Activated T-helper 1 cell treated with anti-CD3 and anti-CD28 coated beads, Interleukin-12 subunit alpha, Interleukin-12 subunit beta, Interleukin-2, Interleukin-4 antibody, amounts not matched to agents 30 ng/mL and 10 ng/mL and 1 ng/mL, durations not matched to agents 14 hours and 24 hours and 36 hours (primary cell): ENCODE measurements around the gene PRKCA. TPM values are rescaled to one million over a fixed set of nuclear protein-coding genes. Genes with fewer than 3 reads are reported as not detected.
"Not testable (repeated sequence)": the region's sequence is repeated elsewhere in the genome, so short reads cannot be mapped to it uniquely, and the experiment has no call there.

Experiments used
- DNase-seq: peaks from one replicate; pipeline ENCODE4 v3.0.0; 2021; ENCODE audit warnings: low spot score
- H3K27ac Mint-ChIP-seq: one replicate; pipeline ENCODE4 v1.8.0; 2021; ENCODE audit warnings: mild to moderate bottlenecking, mixed read lengths
- H3K27me3 Mint-ChIP-seq: one replicate; pipeline ENCODE4 v1.8.0; 2022; ENCODE audit warnings: mild to moderate bottlenecking, moderate library complexity, mixed read lengths; ENCODE audit not compliant: insufficient read depth
- H3K36me3 Mint-ChIP-seq: one replicate; pipeline ENCODE4 v1.8.0; 2021; ENCODE audit warnings: low read depth, mixed read lengths
- H3K4me1 Mint-ChIP-seq: one replicate; pipeline ENCODE4 v1.8.0; 2021; ENCODE audit warnings: low read depth, mixed read lengths
- H3K4me3 Mint-ChIP-seq: one replicate; pipeline ENCODE4 v1.8.0; 2021; ENCODE audit warnings: mild to moderate bottlenecking, moderate library complexity, mixed read lengths
- H3K9me3 Mint-ChIP-seq: one replicate; pipeline ENCODE4 v1.8.0; 2021; ENCODE audit warnings: mixed read lengths
- intact Hi-C: fragments of 100-400 bp; cut with micrococcal nuclease; formaldehyde crosslinking; loops from one replicate; pipeline ENCODE4 v1.15.1; 2024
- total RNA-seq: library from RNA; stranded (reverse); gene quantifications from 2 replicates; pipeline ENCODE4 v1.2.3, GENCODE V29; 2022

Gene PRKCA
- total RNA-seq, 1 donor from 2014 or later = 157 TPM

GRCh38 chr17:66467766-66468165 is 165.4 kb downstream of the PRKCA start:
- intact Hi-C loops = loop anchor here (1.0 to 5.0 kb wide), 15 partner anchors 41 to 1491 kb away; partner anchors contain the start of gene PRKCA
- peak overlapping the region; percentile 63 for H3K4me3 Mint-ChIP-seq
- no peaks in the 10 kb centered on the region for H3K27me3 Mint-ChIP-seq
- peaks cover 16% of the 10 kb centered on the region for H3K36me3 Mint-ChIP-seq
- DNase-seq = no peak
- H3K4me1 Mint-ChIP-seq = peaks cover 80% of the 10 kb centered on the region
- H3K27ac Mint-ChIP-seq = peak overlapping the region; percentile 95
- no peaks in the 10 kb centered on the region for H3K9me3 Mint-ChIP-seq

- DNase-seq = no peak
- Mint-ChIP-seq H3K27me3 (no peaks in the 10 kb centered on the region), H3K4me3 (peak overlapping the region; percentile 63), H3K9me3 (no peaks in the 10 kb centered on the region), H3K27ac (peak overlapping the region; percentile 95), H3K4me1 (peaks cover 77% of the 10 kb centered on the region), H3K36me3 (peaks cover 20% of the 10 kb centered on the region)
- intact Hi-C loops = loop anchor here (5.0 kb wide), 1 partner anchor 99 kb away; no protein-coding TSS in a partner anchor
These were observed 166.1 kb downstream of the PRKCA start for GRCh38 chr17:66468241-66469087.

GRCh38 chr17:66469088-66469442 is 166.7 kb downstream of the PRKCA start:
- intact Hi-C loops = loop anchor here (5.0 kb wide), 1 partner anchor 98 kb away; no protein-coding TSS in a partner anchor
- Mint-ChIP-seq H3K36me3 (peaks cover 18% of the 10 kb centered on the region), H3K27me3 (no peaks in the 10 kb centered on the region), H3K4me1 (peaks cover 71% of the 10 kb centered on the region), H3K4me3 (no peak overlapping the region), H3K9me3 (no peaks in the 10 kb centered on the region), H3K27ac (peak overlapping the region; percentile 95)
- no peak for DNase-seq

- Mint-ChIP-seq H3K4me3 (no peak overlapping the region), H3K36me3 (peaks cover 18% of the 10 kb centered on the region), H3K27me3 (no peaks in the 10 kb centered on the region), H3K4me1 (peaks cover 70% of the 10 kb centered on the region), H3K27ac (no peak overlapping the region), H3K9me3 (no peaks in the 10 kb centered on the region)
- intact Hi-C loops = loop anchor here (5.0 kb wide), 1 partner anchor 98 kb away; no protein-coding TSS in a partner anchor
- no peak for DNase-seq
These were observed 167.0 kb downstream of the PRKCA start for GRCh38 chr17:66469461-66469860.

GRCh38 chr17:66469890-66470289 is 167.5 kb downstream of the PRKCA start:
- Mint-ChIP-seq H3K27me3 (no peaks in the 10 kb centered on the region), H3K27ac (no peak overlapping the region), H3K4me1 (peaks cover 71% of the 10 kb centered on the region), H3K9me3 (no peaks in the 10 kb centered on the region), H3K4me3 (no peak overlapping the region), H3K36me3 (peaks cover 18% of the 10 kb centered on the region)
- intact Hi-C loops = loop anchor here (5.0 kb wide), 1 partner anchor 97 kb away; no protein-coding TSS in a partner anchor
- DNase-seq = no peak

GRCh38 chr17:66472123-66472522 is 169.7 kb downstream of the PRKCA start:
- H3K4me1 Mint-ChIP-seq = peaks cover 56% of the 10 kb centered on the region

GRCh38 chr17:66474258-66474657 is 171.8 kb downstream of the PRKCA start:
- no peak for DNase-seq
- H3K4me1 Mint-ChIP-seq = peaks cover 40% of the 10 kb centered on the region
- H3K36me3 Mint-ChIP-seq = peaks cover 28% of the 10 kb centered on the region
- no peaks in the 10 kb centered on the region for H3K27me3 Mint-ChIP-seq
- no peak overlapping the region for H3K4me3 Mint-ChIP-seq
- no peak overlapping the region for H3K27ac Mint-ChIP-seq
- H3K9me3 Mint-ChIP-seq = peaks cover 11% of the 10 kb centered on the region
- intact Hi-C loops = no loop called here

More at GRCh38 chr17:66472123-66472522, 169.7 kb downstream of the PRKCA start:
- H3K27me3 Mint-ChIP-seq = no peaks in the 10 kb centered on the region
- H3K4me3 Mint-ChIP-seq = no peak overlapping the region
- no peak overlapping the region for H3K27ac Mint-ChIP-seq
- peaks cover 22% of the 10 kb centered on the region for H3K36me3 Mint-ChIP-seq
- intact Hi-C loops = no loop called here
- no peaks in the 10 kb centered on the region for H3K9me3 Mint-ChIP-seq
- DNase-seq = no peak

- intact Hi-C loops = no loop called here
- Mint-ChIP-seq H3K27ac (no peak overlapping the region), H3K36me3 (peaks cover 32% of the 10 kb centered on the region)
These were observed 172.5 kb downstream of the PRKCA start for GRCh38 chr17:66474806-66475497.

GRCh38 chr17:66476014-66476413 is 173.6 kb downstream of the PRKCA start:
- Mint-ChIP-seq H3K9me3 (peaks cover 15% of the 10 kb centered on the region), H3K27ac (no peak overlapping the region), H3K36me3 (peaks cover 32% of the 10 kb centered on the region), H3K4me3 (no peak overlapping the region), H3K4me1 (peaks cover 32% of the 10 kb centered on the region), H3K27me3 (no peaks in the 10 kb centered on the region)
- intact Hi-C loops = no loop called here
- no peak for DNase-seq

More at GRCh38 chr17:66474806-66475497, 172.5 kb downstream of the PRKCA start:
- DNase-seq = no peak
- Mint-ChIP-seq H3K9me3 (peaks cover 15% of the 10 kb centered on the region), H3K4me3 (no peak overlapping the region), H3K4me1 (peaks cover 35% of the 10 kb centered on the region), H3K27me3 (no peaks in the 10 kb centered on the region)

GRCh38 chr17:66477615-66478283 is 175.3 kb downstream of the PRKCA start:
- no peak overlapping the region for H3K27ac Mint-ChIP-seq
- no peak for DNase-seq
- intact Hi-C loops = no loop called here
- H3K9me3 Mint-ChIP-seq = peaks cover 15% of the 10 kb centered on the region
- peaks cover 30% of the 10 kb centered on the region for H3K36me3 Mint-ChIP-seq
- peaks cover 28% of the 10 kb centered on the region for H3K4me1 Mint-ChIP-seq
- H3K4me3 Mint-ChIP-seq = no peak overlapping the region
- no peaks in the 10 kb centered on the region for H3K27me3 Mint-ChIP-seq

- intact Hi-C loops, H3K4me3 Mint-ChIP-seq, DNase-seq, H3K27me3 Mint-ChIP-seq, H3K27ac Mint-ChIP-seq: not testable (repeated sequence)
- Mint-ChIP-seq H3K9me3 (peaks cover 15% of the 10 kb centered on the region), H3K4me1 (peaks cover 31% of the 10 kb centered on the region), H3K36me3 (peaks cover 26% of the 10 kb centered on the region)
These were observed 176.9 kb downstream of the PRKCA start for GRCh38 chr17:66479230-66479889.

GRCh38 chr17:66480243-66480642 is 177.8 kb downstream of the PRKCA start:
- peaks cover 24% of the 10 kb centered on the region for H3K36me3 Mint-ChIP-seq
- peaks cover 15% of the 10 kb centered on the region for H3K9me3 Mint-ChIP-seq
- H3K27ac Mint-ChIP-seq = no peak overlapping the region
- intact Hi-C loops = no loop called here
- peaks cover 31% of the 10 kb centered on the region for H3K4me1 Mint-ChIP-seq
- H3K4me3 Mint-ChIP-seq = no peak overlapping the region
- no peak for DNase-seq
- no peaks in the 10 kb centered on the region for H3K27me3 Mint-ChIP-seq
